H7 (cell line): Measurements from ENCODE around the gene PREP. TPM values are rescaled to one million over a fixed set of nuclear protein-coding genes. Genes with fewer than 3 reads are reported as not detected.

Experiments
- DNase-seq: peaks from one replicate; pipeline ENCODE4 v3.0.0; 2012
- H3K27me3 ChIP-seq: 2 replicates; pipeline ENCODE4 v1.6.0; 2011; ENCODE audit warnings: mild to moderate bottlenecking, low read length; ENCODE audit not compliant: control insufficient read depth, insufficient read depth
- H3K36me3 ChIP-seq: replicated peaks from 2 replicates; pipeline ENCODE4 v1.5.1; 2011; ENCODE audit warnings: low read length; ENCODE audit not compliant: control insufficient read depth, insufficient read depth
- H3K4me3 ChIP-seq: 2 replicates; pipeline ENCODE4 v1.5.1; 2011; ENCODE audit warnings: low read depth, mild to moderate bottlenecking, control low read depth, low read length, moderate library complexity; ENCODE audit not compliant: insufficient read depth
- total RNA-seq: library from RNA; depleted of rRNA; stranded (reverse); fragments of >200 nt; shearing (Covaris generic); gene quantifications from 2 replicates; pipeline ENCODE4 v1.2.3, GENCODE V29; 2014; rRNA removed

PREP gene
- total RNA-seq, result 19.5 and 24.4 TPM in 2 replicates

DNA sequence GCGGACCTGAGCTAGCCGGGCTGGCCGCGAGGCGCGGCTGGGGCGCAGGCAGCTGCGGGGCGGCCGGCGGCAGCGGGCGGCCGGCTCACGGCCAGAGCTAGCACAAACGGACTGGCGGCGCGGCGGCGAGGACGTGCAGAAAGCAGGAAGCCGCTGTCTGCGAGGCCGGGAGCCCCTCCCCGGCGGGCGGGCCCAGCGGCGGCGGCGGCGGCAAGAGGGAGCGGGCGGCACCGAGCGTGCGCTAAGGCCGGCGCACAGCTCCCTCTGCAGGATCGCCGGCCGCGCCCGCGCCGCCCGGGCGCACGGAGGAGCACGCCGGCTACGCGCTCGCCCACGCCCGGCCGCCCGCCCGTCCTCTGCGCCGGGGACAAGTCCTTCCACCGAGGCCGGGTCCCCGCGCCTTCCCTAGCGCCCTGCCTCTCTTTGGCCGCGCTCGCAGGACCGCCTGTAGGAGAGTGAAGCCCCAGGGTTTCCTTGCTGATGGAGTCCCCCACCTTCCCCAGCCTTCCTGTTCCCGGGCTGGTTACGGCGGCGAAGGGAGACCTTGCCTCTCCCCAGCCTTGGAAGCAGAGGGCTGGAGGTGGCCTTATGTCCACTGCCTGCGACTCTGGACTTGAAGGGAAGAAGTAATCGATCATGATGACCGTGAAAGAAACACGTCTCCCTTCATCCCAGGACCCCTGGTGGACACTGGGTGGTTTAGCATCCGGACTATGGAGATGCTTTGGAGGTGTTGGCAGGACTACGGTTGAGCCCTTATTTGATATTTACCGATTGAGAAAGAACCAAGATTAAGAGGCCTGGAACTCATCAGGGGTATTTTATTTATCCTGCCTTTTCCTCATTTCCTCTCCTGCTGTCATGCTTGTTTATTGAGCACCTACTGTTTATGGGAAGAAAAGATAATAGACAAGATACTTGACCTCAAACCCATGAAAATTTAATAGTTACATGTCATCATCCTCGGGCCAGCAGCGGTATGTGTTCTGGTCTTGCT, at the start of gene PREP:
Gene PREP, minus strand, starts transcription at position 144 of the 997 bp plus-strand sequence. CDS start 191 bp downstream, outside the sequence.
- DNase-seq, result peak; percentile 91
- Histone ChIP-seq H3K36me3 (no peaks in the 10 kb centered on the region), H3K4me3 (peak within 1 kb of the TSS; percentile 74), H3K27me3 (no peaks in the 10 kb centered on the region)

GRCh38 chr6:105452376-105452775, 49.5 kb upstream of the PREP start:
- Histone ChIP-seq H3K27me3 (no peaks in the 10 kb centered on the region), H3K4me3 (no peak overlapping the region), H3K36me3 (no peaks in the 10 kb centered on the region)
- DNase-seq, result no peak

- H3K36me3 ChIP-seq, result no peaks in the 10 kb centered on the region
- no peaks in the 10 kb centered on the region for H3K27me3 ChIP-seq
- DNase-seq, result no peak
- no peak overlapping the region for H3K4me3 ChIP-seq
Observed at GRCh38 chr6:105449756-105450390, 47.0 kb upstream of the PREP start.

DNA sequence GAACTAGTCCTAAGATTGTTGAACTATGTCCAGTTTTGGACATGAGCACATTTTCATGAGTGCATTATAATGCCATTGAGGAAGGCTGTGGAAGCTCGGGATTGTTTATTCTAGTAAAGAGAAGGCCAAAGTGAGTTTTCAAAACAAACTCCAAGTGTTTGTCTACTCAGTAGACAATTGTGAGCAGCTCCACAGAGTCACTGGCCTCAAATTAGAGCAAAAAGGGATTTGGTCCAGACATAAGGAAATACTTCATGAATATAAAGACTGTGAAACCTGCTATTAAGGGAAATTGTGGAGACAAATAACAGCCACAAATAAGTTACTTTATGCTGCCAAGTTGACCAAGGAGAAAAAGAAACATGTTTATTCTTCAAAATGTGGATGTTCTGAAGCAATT, 42.6 kb upstream of the PREP start:
- DNase-seq, result no peak
- Histone ChIP-seq H3K36me3 (no peaks in the 10 kb centered on the region), H3K4me3 (no peak overlapping the region), H3K27me3 (no peaks in the 10 kb centered on the region)

DNA sequence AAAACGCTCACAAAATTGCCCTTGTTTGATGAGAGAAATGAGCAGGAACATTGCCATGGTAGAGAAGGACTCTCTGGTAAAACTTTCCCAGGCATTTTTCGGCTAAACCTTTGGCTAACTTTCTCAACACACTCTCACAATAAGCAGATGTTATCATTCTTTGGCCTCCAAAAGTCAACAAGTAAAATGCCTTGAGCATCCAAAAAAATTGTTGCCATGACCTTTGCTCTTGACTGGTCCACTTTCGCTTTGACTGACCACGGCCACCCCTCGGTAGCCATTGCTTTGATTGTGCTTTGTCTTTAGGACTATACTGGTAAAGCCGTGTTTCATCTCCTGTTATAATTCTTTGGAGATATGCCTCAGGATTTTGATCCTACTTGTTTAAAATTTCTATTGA, 41.1 kb upstream of the PREP start:
- Histone ChIP-seq H3K27me3 (no peaks in the 10 kb centered on the region), H3K4me3 (no peak overlapping the region), H3K36me3 (no peaks in the 10 kb centered on the region)
- DNase-seq, result no peak

DNA sequence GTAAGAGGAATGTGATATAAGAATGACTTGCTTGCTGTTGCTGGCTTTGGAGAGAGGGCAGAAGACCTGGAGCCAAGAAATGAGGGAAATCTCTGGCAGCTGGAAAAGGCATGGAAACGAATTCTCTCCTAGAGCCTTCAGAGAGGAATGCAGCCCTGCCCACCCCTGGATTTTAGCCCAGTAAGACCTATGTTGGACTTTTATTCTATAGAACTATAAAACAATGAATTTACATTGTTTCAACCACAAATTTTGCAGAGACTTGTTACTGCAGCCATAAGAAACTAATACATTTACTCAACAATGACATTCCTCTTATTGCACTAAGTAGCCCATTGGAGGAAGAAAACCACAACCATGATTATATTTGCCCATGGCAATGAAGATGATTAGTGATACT, 39.5 kb upstream of the PREP start:
- Histone ChIP-seq H3K4me3 (no peak overlapping the region), H3K36me3 (no peaks in the 10 kb centered on the region), H3K27me3 (no peaks in the 10 kb centered on the region)
- no peak for DNase-seq

GRCh38 chr6:105437236-105437635, 34.4 kb upstream of the PREP start:
- DNase-seq, result no peak
- Histone ChIP-seq H3K36me3 (no peaks in the 10 kb centered on the region), H3K4me3 (no peak overlapping the region), H3K27me3 (no peaks in the 10 kb centered on the region)

DNA sequence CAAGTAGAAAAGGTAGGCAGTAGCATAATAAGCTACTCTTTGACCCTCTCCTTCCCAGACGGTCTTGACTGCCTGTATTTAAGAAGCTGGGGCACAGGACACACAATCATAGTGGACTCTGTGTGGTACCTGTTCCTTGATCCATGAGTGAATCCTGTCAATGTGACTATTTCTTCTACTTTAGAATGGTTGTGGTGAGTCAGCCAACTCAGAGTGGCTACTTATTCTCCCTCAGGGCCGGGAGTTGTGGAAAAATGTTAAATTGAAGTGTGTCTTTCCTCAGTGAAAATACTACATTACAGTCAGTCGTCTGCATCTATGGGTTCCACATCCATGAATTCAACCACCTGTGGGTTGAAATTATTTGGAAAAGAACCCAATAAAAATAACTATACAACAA, 30.8 kb upstream of the PREP start:
- no peak for DNase-seq
- H3K36me3 ChIP-seq, result no peaks in the 10 kb centered on the region
- H3K27me3 ChIP-seq, result no peaks in the 10 kb centered on the region
- no peak overlapping the region for H3K4me3 ChIP-seq

- Histone ChIP-seq H3K4me3 (no peak overlapping the region), H3K36me3 (no peaks in the 10 kb centered on the region), H3K27me3 (no peaks in the 10 kb centered on the region)
- no peak for DNase-seq
Observed at GRCh38 chr6:105432797-105433196, 29.9 kb upstream of the PREP start.

GRCh38 chr6:105431226-105431625, 28.3 kb upstream of the PREP start:
- Histone ChIP-seq H3K4me3 (no peak overlapping the region), H3K27me3 (no peaks in the 10 kb centered on the region), H3K36me3 (no peaks in the 10 kb centered on the region)
- peak; percentile 13 for DNase-seq

GRCh38 chr6:105430685-105431084, 27.8 kb upstream of the PREP start:
- H3K27me3 ChIP-seq, result no peaks in the 10 kb centered on the region
- no peak for DNase-seq
- H3K36me3 ChIP-seq, result no peaks in the 10 kb centered on the region
- H3K4me3 ChIP-seq, result no peak overlapping the region

GRCh38 chr6:105429676-105430075, 26.8 kb upstream of the PREP start:
- Histone ChIP-seq H3K36me3 (no peaks in the 10 kb centered on the region), H3K27me3 (no peaks in the 10 kb centered on the region), H3K4me3 (no peak overlapping the region)
- no peak for DNase-seq

DNA sequence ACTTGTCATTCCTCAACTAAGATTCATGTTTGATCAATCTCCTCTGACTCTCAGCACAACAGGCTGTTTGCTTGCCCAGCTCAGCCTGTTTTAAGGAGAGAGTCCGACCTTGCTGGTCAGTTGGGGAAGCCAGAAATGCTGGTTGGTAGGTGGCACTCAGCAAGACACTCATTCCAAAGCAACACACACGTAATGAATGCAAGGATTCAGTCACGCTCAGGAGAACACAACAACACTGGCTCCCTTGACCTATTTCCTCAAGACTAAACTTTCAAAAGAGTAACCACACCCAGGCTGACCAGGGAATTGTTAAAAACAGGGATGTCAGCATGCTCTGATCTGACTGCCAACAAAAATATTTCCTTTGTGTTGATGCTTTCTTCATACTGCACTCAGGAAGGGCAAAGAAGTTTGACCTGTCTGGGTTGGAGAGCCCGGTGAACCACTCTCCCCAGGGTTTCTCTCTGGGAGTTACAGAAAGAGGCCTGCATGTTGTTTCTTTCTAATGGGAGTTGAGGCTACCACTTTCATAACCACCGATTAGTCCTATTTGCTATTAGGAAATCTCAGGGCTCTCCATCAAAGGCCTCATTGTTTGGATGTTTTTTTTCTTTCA, 25.6 kb upstream of the PREP start:
- H3K4me3 ChIP-seq, result no peak overlapping the region
- no peaks in the 10 kb centered on the region for H3K27me3 ChIP-seq
- DNase-seq, result no peak
- H3K36me3 ChIP-seq, result no peaks in the 10 kb centered on the region

- Histone ChIP-seq H3K27me3 (no peaks in the 10 kb centered on the region), H3K4me3 (no peak overlapping the region)
- DNase-seq, result peak; percentile 54
Observed at GRCh38 chr6:105424175-105424783, 21.4 kb upstream of the PREP start.

More at GRCh38 chr6:105424175-105424783, 21.4 kb upstream of the PREP start:
- no peaks in the 10 kb centered on the region for H3K36me3 ChIP-seq
